ENCODE data around the gene CYP3A5.
"Not testable (repeated sequence)": the region's sequence is repeated elsewhere in the genome, so short reads cannot be mapped to it uniquely, and the experiment has no call there.

Gene CYP3A5

GRCh38 chr7:99690918-99691317 is 11.1 kb upstream of the CYP3A5 start:
- not testable (repeated sequence) for H3K4me1 ChIP-seq (ENCODE audit: insufficient read depth, low read length, severe bottlenecking); H3K9ac ChIP-seq (ENCODE audit: low read length); H3K9me3 ChIP-seq (ENCODE audit: low read length); H3K9me2 ChIP-seq (ENCODE audit: low read depth, low read length); H3K27me3 ChIP-seq (ENCODE audit: insufficient read depth, low read length); H3K4me3 ChIP-seq (ENCODE audit: low read depth, low read length, poor library complexity, severe bottlenecking); H3K27ac ChIP-seq (ENCODE audit: low read depth, low read length, poor library complexity, severe bottlenecking); H3F3A ChIP-seq (ENCODE audit: insufficient read depth, low read length); H3K79me2 ChIP-seq (ENCODE audit: insufficient read depth, low read length); H3K4me2 ChIP-seq (ENCODE audit: low read length); H3K36me3 ChIP-seq (ENCODE audit: insufficient read depth, low read length); H4K20me1 ChIP-seq (ENCODE audit: insufficient read depth, low read length); H2AFZ ChIP-seq (ENCODE audit: low read length)

- not testable (repeated sequence) for H3K9me3 ChIP-seq (ENCODE audit: low read length); H2AFZ ChIP-seq (ENCODE audit: low read length); H3K4me1 ChIP-seq (ENCODE audit: insufficient read depth, low read length, severe bottlenecking); H4K20me1 ChIP-seq (ENCODE audit: insufficient read depth, low read length); H3K27me3 ChIP-seq (ENCODE audit: insufficient read depth, low read length); H3K36me3 ChIP-seq (ENCODE audit: insufficient read depth, low read length); H3K27ac ChIP-seq (ENCODE audit: low read depth, low read length, poor library complexity, severe bottlenecking); H3F3A ChIP-seq (ENCODE audit: insufficient read depth, low read length); H3K4me2 ChIP-seq (ENCODE audit: low read length); H3K4me3 ChIP-seq (ENCODE audit: low read depth, low read length, poor library complexity, severe bottlenecking); H3K9ac ChIP-seq (ENCODE audit: low read length); H3K79me2 ChIP-seq (ENCODE audit: insufficient read depth, low read length); H3K9me2 ChIP-seq (ENCODE audit: low read depth, low read length)
Measured at GRCh38 chr7:99685871-99686608, 6.2 kb upstream of the CYP3A5 start.

GRCh38 chr7:99685129-99685758 is 5.4 kb upstream of the CYP3A5 start:
- Histone ChIP-seq H2AFZ (ENCODE audit: low read length) (no peak overlapping the region), H3K36me3 (ENCODE audit: insufficient read depth, low read length) (no peaks in the 10 kb centered on the region; the same call in 1 of the 2 replicates), H3K27ac (ENCODE audit: low read depth, low read length, poor library complexity, severe bottlenecking) (no peak overlapping the region), H3K9me3 (ENCODE audit: low read length) (no peaks in the 10 kb centered on the region), H3K79me2 (ENCODE audit: insufficient read depth, low read length) (no peaks in the 10 kb centered on the region), H3K9me2 (ENCODE audit: low read depth, low read length) (no peaks in the 10 kb centered on the region), H3K4me2 (ENCODE audit: low read length) (no peak overlapping the region), H3K9ac (ENCODE audit: low read length) (no peak overlapping the region), H3F3A (ENCODE audit: insufficient read depth, low read length) (no peaks in the 10 kb centered on the region), H3K27me3 (ENCODE audit: insufficient read depth, low read length) (no peaks in the 10 kb centered on the region), H3K4me3 (ENCODE audit: low read depth, low read length, poor library complexity, severe bottlenecking) (no peak overlapping the region), H4K20me1 (ENCODE audit: insufficient read depth, low read length) (no peaks in the 10 kb centered on the region), H3K4me1 (ENCODE audit: insufficient read depth, low read length, severe bottlenecking) (no peaks in the 10 kb centered on the region)
- TF ChIP-seq CTCF (IDR thresholded peaks at IDR 0.05; ENCODE audit: low read length): no peak
- no peak for TF ChIP-seq EZH2 (IDR thresholded peaks at IDR 0.05; ENCODE audit: borderline replicate concordance, low read length)

- Histone ChIP-seq H3K4me3 (ENCODE audit: low read depth, low read length, poor library complexity, severe bottlenecking) (no peak overlapping the region), H3K79me2 (ENCODE audit: insufficient read depth, low read length) (no peaks in the 10 kb centered on the region), H3K4me2 (ENCODE audit: low read length) (no peak overlapping the region), H2AFZ (ENCODE audit: low read length) (no peak overlapping the region), H4K20me1 (ENCODE audit: insufficient read depth, low read length) (no peaks in the 10 kb centered on the region), H3K4me1 (ENCODE audit: insufficient read depth, low read length, severe bottlenecking) (no peaks in the 10 kb centered on the region), H3F3A (ENCODE audit: insufficient read depth, low read length) (no peaks in the 10 kb centered on the region), H3K36me3 (ENCODE audit: insufficient read depth, low read length) (no peaks in the 10 kb centered on the region; the same call in 1 of the 2 replicates), H3K27me3 (ENCODE audit: insufficient read depth, low read length) (no peaks in the 10 kb centered on the region), H3K9me2 (ENCODE audit: low read depth, low read length) (no peaks in the 10 kb centered on the region), H3K27ac (ENCODE audit: low read depth, low read length, poor library complexity, severe bottlenecking) (no peak overlapping the region), H3K9me3 (ENCODE audit: low read length) (no peaks in the 10 kb centered on the region), H3K9ac (ENCODE audit: low read length) (no peak overlapping the region)
- TF ChIP-seq CTCF (IDR thresholded peaks at IDR 0.05; ENCODE audit: low read length): no peak
Measured at GRCh38 chr7:99679032-99679399, 780 bp downstream of the CYP3A5 start.

Data from OCI-LY1 (cell line).